ENCODE measurements around the gene LMO7.

Gene LMO7

GRCh38 chr13:75907044-75907443, 270.9 kb downstream of the LMO7 start:
- FAIRE-seq, result no peak

- FAIRE-seq, result no peak
These were observed 272.0 kb downstream of the LMO7 start for GRCh38 chr13:75908141-75908540.

Data from islet of Langerhans (tissue), 1 donor.